Left ventricle myocardium superior (tissue), 1 donor: Measurements from ENCODE around the gene YPEL2. TPM values are rescaled to one million over a fixed set of nuclear protein-coding genes. Genes with fewer than 3 reads are reported as not detected.
A peak's percentile ranks its signal among the peaks of the same experiment; 100 is the strongest.

ENCODE experiments used
- ATAC-seq: fragments of 200-7000 bp; cut with Tn5 transposase; one replicate; pipeline ENCODE4 v1.9.1; 2020; ENCODE audit warnings: mild to moderate bottlenecking, moderate library complexity
- DNase-seq: peaks from one replicate; pipeline ENCODE4 v3.0.0-alpha.2; 2020
- intact Hi-C: fragments of 100-400 bp; cut with micrococcal nuclease; formaldehyde crosslinking; loops from one replicate; pipeline ENCODE4 v1.11.0; 2022
- total RNA-seq: library from RNA; stranded (reverse); fragmentation: NEBNext Ultra II Directional; extraction: Animal tissue kit (Norgen Biotek cat#: 25700); gene quantifications from one replicate; pipeline ENCODE4 v1.2.1, GENCODE V29; 2021
- donor health status: DM: no; HTN: yes; CAD: no; lungs with severe emphysema.

YPEL2 gene
- total RNA-seq, 1 donor from 2014 or later, result 38.9 TPM

GRCh38 chr17:59328601-59329000 lies 2.9 kb upstream of the YPEL2 start:
- ATAC-seq (no peak), DNase-seq (no peak)
- intact Hi-C loops, result loop anchor here (2.0 kb wide), 1 partner anchor 112 kb away; no protein-coding TSS in a partner anchor

GRCh38 chr17:59329176-59330052 lies 2.0 kb upstream of the YPEL2 start:
- peak; percentile 59 for ATAC-seq
- peak; percentile 60 for DNase-seq
- intact Hi-C loops, result loop anchor here (2.0 to 10.0 kb wide), 3 partner anchors 38 to 111 kb away; no protein-coding TSS in a partner anchor

- intact Hi-C loops, result loop anchor here (5.0 to 10.0 kb wide), 2 partner anchors 37 to 95 kb away; no protein-coding TSS in a partner anchor
- peak; percentile 17 for ATAC-seq
- peak; percentile 46 for DNase-seq
Observed at GRCh38 chr17:59330053-59330942, 1.2 kb upstream of the YPEL2 start.

GRCh38 chr17:59331929-59332748 lies 684 bp downstream of the YPEL2 start:
- ATAC-seq (peak; percentile 55), DNase-seq (peak; percentile 84)
- intact Hi-C loops, result loop anchor here (5.0 to 10.0 kb wide), 2 partner anchors 35 to 93 kb away; no protein-coding TSS in a partner anchor

- peak; percentile 11 for ATAC-seq
- intact Hi-C loops, result loop anchor here (5.0 to 10.0 kb wide), 2 partner anchors 34 to 92 kb away; no protein-coding TSS in a partner anchor
- DNase-seq, result peak; percentile 49
Observed at GRCh38 chr17:59332749-59333377, 1.4 kb downstream of the YPEL2 start.

- DNase-seq (no peak), ATAC-seq (no peak)
- intact Hi-C loops, result loop anchor here (5.0 to 10.0 kb wide), 2 partner anchors 33 to 91 kb away; no protein-coding TSS in a partner anchor
Observed at GRCh38 chr17:59333836-59334235, 2.4 kb downstream of the YPEL2 start.

GRCh38 chr17:59335685-59336084 lies 4.2 kb downstream of the YPEL2 start:
- ATAC-seq (no peak), DNase-seq (no peak)
- intact Hi-C loops, result loop anchor here (10.0 kb wide), 1 partner anchor 89 kb away; no protein-coding TSS in a partner anchor

GRCh38 chr17:59337741-59338299 lies 6.4 kb downstream of the YPEL2 start:
- ATAC-seq (peak; percentile 7), DNase-seq (no peak)
- intact Hi-C loops, result loop anchor here (10.0 kb wide), 1 partner anchor 87 kb away; no protein-coding TSS in a partner anchor

- ATAC-seq, result peak; percentile 9
- intact Hi-C loops, result loop anchor here (10.0 kb wide), 1 partner anchor 86 kb away; no protein-coding TSS in a partner anchor
- DNase-seq, result no peak
Observed at GRCh38 chr17:59338498-59338897, 7.0 kb downstream of the YPEL2 start.

GRCh38 chr17:59341922-59342321 lies 10.5 kb downstream of the YPEL2 start:
- intact Hi-C loops, result no loop called here
- DNase-seq (no peak), ATAC-seq (no peak)

GRCh38 chr17:59342681-59343131 lies 11.3 kb downstream of the YPEL2 start:
- no peak for ATAC-seq
- no peak for DNase-seq
- intact Hi-C loops, result no loop called here

GRCh38 chr17:59345476-59345875 lies 14.0 kb downstream of the YPEL2 start:
- intact Hi-C loops, result no loop called here
- no peak for ATAC-seq
- DNase-seq, result no peak

GRCh38 chr17:59346341-59346740 lies 14.9 kb downstream of the YPEL2 start:
- intact Hi-C loops, result no loop called here
- ATAC-seq (no peak), DNase-seq (no peak)

GRCh38 chr17:59346876-59347407 lies 15.5 kb downstream of the YPEL2 start:
- intact Hi-C loops, result no loop called here
- DNase-seq (no peak), ATAC-seq (no peak)

GRCh38 chr17:59347975-59348391 lies 16.5 kb downstream of the YPEL2 start:
- DNase-seq, result no peak
- ATAC-seq, result no peak
- intact Hi-C loops, result no loop called here

GRCh38 chr17:59349178-59349577 lies 17.7 kb downstream of the YPEL2 start:
- ATAC-seq, result no peak
- intact Hi-C loops, result no loop called here

GRCh38 chr17:59353106-59353854 lies 21.8 kb downstream of the YPEL2 start:
- DNase-seq (no peak), ATAC-seq (no peak)
- intact Hi-C loops, result no loop called here

More at GRCh38 chr17:59349178-59349577, 17.7 kb downstream of the YPEL2 start:
- DNase-seq, result no peak
